B cell (primary cell): ENCODE data around the gene SELENON. TPM values are rescaled to one million over a fixed set of nuclear protein-coding genes. Genes with fewer than 3 reads are reported as not detected.

Experiments used
- ATAC-seq: fragments of 200-7000 bp; cut with Tn5 transposase; one replicate; pipeline ENCODE4 v1.10.0; 2021; ENCODE audit warnings: low read depth, mild to moderate bottlenecking, moderate number of reproducible peaks, moderate library complexity
- CTCF ChIA-PET: fragments of 350-600 bp; sonication (Branson Sonifier 250); formaldehyde crosslinking; loops from one replicate; lab custom pipeline; 2021; ENCODE audit warnings: antibody characterized with exemption, inconsistent platforms; lab: Charles Lee
- POLR2A ChIA-PET: fragments of 350-600 bp; sonication (Branson Sonifier 250); formaldehyde crosslinking; loops from one replicate; lab custom pipeline; 2021; ENCODE audit warnings: antibody characterized with exemption; lab: Charles Lee
- DNase-seq: peaks from one replicate; pipeline ENCODE4 v3.0.0; 2013
- H2AFZ ChIP-seq: 2 replicates; pipeline ENCODE4 v1.6.1; 2012; ENCODE audit warnings: mild to moderate bottlenecking, low read depth, low read length; ENCODE audit not compliant: insufficient read depth, poor library complexity, severe bottlenecking
- H3K27ac ChIP-seq, 2 donors: 1 replicate in 1 of 2; 2 replicates in 1 of 2; pipeline ENCODE4 v1.5.1; 2012 to 2013; ENCODE audit warnings: low read length in 2 of 2, mild to moderate bottlenecking in 2 of 2, moderate library complexity in 1 of 2
- H3K27me3 ChIP-seq, 4 experiments: fragments of 200-600 bp in 1 of 4; sonication (generic) in 1 of 4; replicated peaks in 1 of 4; 1 replicate in 2 of 4; 2 replicates in 2 of 4; pipeline versions ENCODE4 v1.6.1 to v1.7.0; 2013 to 2016; ENCODE audit warnings: low read length in 3 of 4, mild to moderate bottlenecking in 2 of 4, mixed read lengths in 1 of 4, moderate library complexity in 1 of 4; ENCODE audit not compliant: insufficient read depth in 4 of 4, control insufficient read depth in 3 of 4; ENCODE audit errors: control extremely low read depth in 1 of 4
- H3K36me3 ChIP-seq, 2 experiments: replicated peaks in 1 of 2; 1 replicate in 1 of 2; 2 replicates in 1 of 2; pipeline versions ENCODE4 v1.6.1 to v1.7.1; 2013; ENCODE audit warnings: low read length in 1 of 2; ENCODE audit not compliant: insufficient read depth in 2 of 2, control insufficient read depth in 1 of 2; ENCODE audit errors: control extremely low read depth in 1 of 2, extremely low read depth in 1 of 2
- H3K4me1 ChIP-seq, 2 donors: fragments of 200-600 bp in 1 of 2; sonication (generic) in 1 of 2; 1 replicate in 1 of 2; 2 replicates in 1 of 2; pipeline versions ENCODE4 v1.5.1 to v1.6.1; 2013 to 2017; ENCODE audit warnings: low read length in 2 of 2; ENCODE audit not compliant: control insufficient read depth in 2 of 2, insufficient read depth in 2 of 2
- H3K4me2 ChIP-seq: replicated peaks from 2 replicates; pipeline ENCODE3; 2012; ENCODE audit warnings: mild to moderate bottlenecking, low read depth, low read length; ENCODE audit not compliant: poor library complexity, severe bottlenecking
- H3K4me3 ChIP-seq, 5 experiments: fragments of 200-600 bp in 1 of 5; sonication (generic) in 1 of 5; 1 replicate in 3 of 5; 2 replicates in 2 of 5; pipeline versions ENCODE4 v1.5.1 to v1.7.0; 2011 to 2016; ENCODE audit warnings: low read length in 4 of 5, mild to moderate bottlenecking in 4 of 5, low read depth in 2 of 5, control low read depth in 1 of 5, moderate library complexity in 1 of 5; ENCODE audit not compliant: insufficient read depth in 1 of 5; ENCODE audit errors: control extremely low read depth in 1 of 5, extremely low read depth in 1 of 5
- H3K79me2 ChIP-seq: fragments of 200-600 bp; sonication (generic); one replicate; pipeline ENCODE4 v1.6.0; 2016; ENCODE audit warnings: low read length; ENCODE audit not compliant: control insufficient read depth, insufficient read depth
- H3K9ac ChIP-seq: fragments of 200-600 bp; sonication (generic); 2 replicates; pipeline ENCODE4 v1.6.1; 2017; ENCODE audit warnings: mild to moderate bottlenecking, low read length, moderate library complexity
- H3K9me3 ChIP-seq, 3 donors: one replicate each; pipeline versions ENCODE4 v1.6.1 to v1.7.1; 2013; ENCODE audit warnings: low read length in 2 of 3; ENCODE audit not compliant: control insufficient read depth in 2 of 3, insufficient read depth in 1 of 3; ENCODE audit errors: control extremely low read depth in 1 of 3
- H4K20me1 ChIP-seq: 2 replicates; pipeline ENCODE4 v1.6.0; 2012; ENCODE audit warnings: mild to moderate bottlenecking, low read length; ENCODE audit not compliant: insufficient read depth, control insufficient read depth, poor library complexity, severe bottlenecking
- H3K27ac Mint-ChIP-seq: one replicate; pipeline ENCODE4 v1.8.0; 2021; ENCODE audit warnings: mixed read lengths
- H3K27me3 Mint-ChIP-seq: one replicate; pipeline ENCODE4 v1.8.0; 2021; ENCODE audit warnings: mixed read lengths
- H3K4me1 Mint-ChIP-seq: one replicate; pipeline ENCODE4 v1.8.0; 2021; ENCODE audit warnings: mixed read lengths
- H3K4me3 Mint-ChIP-seq: one replicate; pipeline ENCODE4 v1.8.0; 2021; ENCODE audit warnings: mixed read lengths
- H3K9me3 Mint-ChIP-seq: one replicate; pipeline ENCODE4 v1.8.0; 2022; ENCODE audit warnings: mixed read lengths; ENCODE audit not compliant: insufficient read depth
- CTCF ChIP-seq: fragments of 200-600 bp; IDR thresholded peaks from one replicate; pipeline ENCODE4 v1.8.0; 2022; ENCODE audit warnings: antibody characterized with exemption, mild to moderate bottlenecking
- EZH2 ChIP-seq: IDR thresholded peaks from 2 replicates; pipeline ENCODE4 v1.6.1; 2012; ENCODE audit warnings: borderline replicate concordance, low read depth, mild to moderate bottlenecking, moderate library complexity, low read length; ENCODE audit not compliant: insufficient read depth, poor library complexity, severe bottlenecking
- WGBS: methylation state at CpG from one replicate; pipeline ENCODE4 v1.1.5; 2013; ENCODE audit warnings: missing lambda C conversion rate; ENCODE audit not compliant: insufficient coverage; 5-methylcytosine and 5-hydroxymethylcytosine counted together
- intact Hi-C: fragments of 100-400 bp; cut with micrococcal nuclease; formaldehyde crosslinking; loops from one replicate; pipeline ENCODE4 v1.10.0; 2022
- polyA plus RNA-seq: library from polyadenylated mRNA; depleted of rRNA; stranded (reverse); fragments of >200 nt; gene quantifications from 2 replicates; pipeline ENCODE4 v1.2.3, GENCODE V29; 2012
- total RNA-seq, 2 donors: library from RNA; stranded (reverse); fragments of 120-200 nt in 1 of 2; gene quantifications; 1 replicate in 1 of 2; 2 replicates in 1 of 2; pipeline versions ENCODE4 v1.2.3 to v1.2.4, GENCODE V29; 2013 to 2022

Gene SELENON
- total and polyA plus RNA-seq, 2 donors (not counting 1 experiment from before 2014, with no cell fraction given), result 10.9 to 16.5 TPM

GRCh38 chr1:25816112-25816718 lies 16.2 kb downstream of the SELENON start:
- Mint-ChIP-seq H3K27me3 (no peaks in the 10 kb centered on the region), H3K4me1 (peaks cover 19% of the 10 kb centered on the region), H3K4me3 (no peak overlapping the region), H3K27ac (no peak overlapping the region), H3K9me3 (no peaks in the 10 kb centered on the region)
- Histone ChIP-seq H3K4me2 (no peak overlapping the region), H3K27me3 (no peaks in the 10 kb centered on the region), H3K4me3 (no peak overlapping the region), H3K27ac (no peak overlapping the region), H3K79me2 (peaks cover 5% of the 10 kb centered on the region), H2AFZ (no peak overlapping the region), H3K9ac (no peak overlapping the region), H3K36me3 (no peaks in the 10 kb centered on the region), H4K20me1 (peaks cover 2% of the 10 kb centered on the region), H3K4me1 (peaks cover 11 to 16% of the 10 kb centered on the region in 2 donors), H3K9me3 (no peaks in the 10 kb centered on the region)
- no peak for ATAC-seq
- ChIA-PET CTCF (no interaction called here), POLR2A (no interaction called here)
- no peak for DNase-seq
- TF ChIP-seq CTCF (no peak), EZH2 (no peak)
- intact Hi-C loops, result loop anchor here (10.0 kb wide), 1 partner anchor 571 kb away; the partner anchor contains the start of gene RSRP1
- WGBS, result 91% methylated on average over 14 of the region's 15 CpGs

GRCh38 chr1:25817840-25818501 lies 18.0 kb downstream of the SELENON start:
- Histone ChIP-seq H3K27me3 (no peaks in the 10 kb centered on the region), H3K4me3 (no peak overlapping the region), H3K9ac (no peak overlapping the region), H3K4me2 (no peak overlapping the region), H3K36me3 (no peaks in the 10 kb centered on the region), H3K4me1 (peaks cover 18 to 24% of the 10 kb centered on the region in 2 donors), H3K27ac (no peak overlapping the region), H3K9me3 (no peaks in the 10 kb centered on the region), H4K20me1 (peaks cover 15% of the 10 kb centered on the region), H2AFZ (no peak overlapping the region), H3K79me2 (peaks cover 23% of the 10 kb centered on the region)
- intact Hi-C loops, result loop anchor here (10.0 kb wide), 1 partner anchor 573 kb away; the partner anchor contains the start of gene RSRP1
- ATAC-seq (no peak), DNase-seq (no peak)
- POLR2A ChIA-PET, result no interaction called here
- CTCF ChIA-PET, result no interaction called here
- TF ChIP-seq CTCF (no peak), EZH2 (no peak)
- Mint-ChIP-seq H3K9me3 (no peaks in the 10 kb centered on the region), H3K4me3 (peak overlapping the region; percentile 78), H3K27me3 (no peaks in the 10 kb centered on the region), H3K27ac (peak overlapping the region; percentile 63), H3K4me1 (peaks cover 29% of the 10 kb centered on the region)
- WGBS, result 95% methylated on average over 5 of the region's 8 CpGs
